Measurements from ENCODE around the gene LAPTM5. TPM values are rescaled to one million over a fixed set of nuclear protein-coding genes. Genes with fewer than 3 reads are reported as not detected.

LAPTM5 gene
- polyA plus RNA-seq, 4 donors: 10.5 to 58.1 (median 46.0) TPM

- H3K27me3 ChIP-seq (ENCODE audit: control insufficient read depth in 3 of 3, insufficient read depth in 3 of 3, low read length in 3 of 3): no peaks in the 10 kb centered on the region
- WGBS, 3 donors: 23 to 34% (median 31%) methylated on average over 20 to 21 of the region's 21 CpGs
- DNase-seq: peak in 1 of 2 donors; percentile 76
- peaks cover 0 to 13% (median 0%) of the 10 kb centered on the region in 3 donors for H3K4me1 ChIP-seq (ENCODE audit: control insufficient read depth in 3 of 3, insufficient read depth in 2 of 3, low read depth in 1 of 3, low read length in 2 of 3)
- peaks cover 0 to 13% of the 10 kb centered on the region in 2 donors for H3K9me3 ChIP-seq (ENCODE audit: control insufficient read depth in 2 of 2, insufficient read depth in 1 of 2, low read depth in 1 of 2, low read length in 1 of 2)
- peak overlapping the region in 1 of 3 donors; percentile 100 for H3K27ac ChIP-seq (ENCODE audit: low read depth in 1 of 3, low read length in 2 of 3)
- peak overlapping the region in 2 of 3 donors; percentile 49 to 56 for H3K4me3 ChIP-seq (ENCODE audit: low read depth in 1 of 3, low read length in 3 of 3)
- peaks cover 0 to 33% (median 0%) of the 10 kb centered on the region in 3 donors for H3K36me3 ChIP-seq (ENCODE audit: control insufficient read depth in 3 of 3, insufficient read depth in 2 of 3, low read depth in 1 of 3, low read length in 3 of 3)
- no peak for FAIRE-seq
Measured at GRCh38 chr1:30719406-30720270, 37.9 kb downstream of the LAPTM5 start.

GRCh38 chr1:30718636-30719405, 38.8 kb downstream of the LAPTM5 start:
- DNase-seq (peak in 1 of 2 donors; percentile 98), FAIRE-seq (no peak)
- Histone ChIP-seq H3K27me3 (ENCODE audit: control insufficient read depth in 3 of 3, insufficient read depth in 3 of 3, low read length in 3 of 3) (no peaks in the 10 kb centered on the region), H3K4me3 (ENCODE audit: low read depth in 1 of 3, low read length in 3 of 3) (peak overlapping the region; percentile 44 to 56 (median 49)), H3K36me3 (ENCODE audit: control insufficient read depth in 3 of 3, insufficient read depth in 2 of 3, low read depth in 1 of 3, low read length in 3 of 3) (peaks cover 0 to 26% (median 0%) of the 10 kb centered on the region in 3 donors), H3K4me1 (ENCODE audit: control insufficient read depth in 3 of 3, insufficient read depth in 2 of 3, low read depth in 1 of 3, low read length in 2 of 3) (peaks cover 0 to 13% (median 0%) of the 10 kb centered on the region in 3 donors), H3K27ac (ENCODE audit: low read depth in 1 of 3, low read length in 2 of 3) (peak overlapping the region; percentile 96 to 100 (median 98)), H3K9me3 (ENCODE audit: control insufficient read depth in 2 of 2, insufficient read depth in 1 of 2, low read depth in 1 of 2, low read length in 1 of 2) (peaks cover 0 to 13% of the 10 kb centered on the region in 2 donors)
- WGBS, 3 donors: 0 to 1% (median 0%) methylated on average over 57 to 66 of the region's 66 CpGs

DNA sequence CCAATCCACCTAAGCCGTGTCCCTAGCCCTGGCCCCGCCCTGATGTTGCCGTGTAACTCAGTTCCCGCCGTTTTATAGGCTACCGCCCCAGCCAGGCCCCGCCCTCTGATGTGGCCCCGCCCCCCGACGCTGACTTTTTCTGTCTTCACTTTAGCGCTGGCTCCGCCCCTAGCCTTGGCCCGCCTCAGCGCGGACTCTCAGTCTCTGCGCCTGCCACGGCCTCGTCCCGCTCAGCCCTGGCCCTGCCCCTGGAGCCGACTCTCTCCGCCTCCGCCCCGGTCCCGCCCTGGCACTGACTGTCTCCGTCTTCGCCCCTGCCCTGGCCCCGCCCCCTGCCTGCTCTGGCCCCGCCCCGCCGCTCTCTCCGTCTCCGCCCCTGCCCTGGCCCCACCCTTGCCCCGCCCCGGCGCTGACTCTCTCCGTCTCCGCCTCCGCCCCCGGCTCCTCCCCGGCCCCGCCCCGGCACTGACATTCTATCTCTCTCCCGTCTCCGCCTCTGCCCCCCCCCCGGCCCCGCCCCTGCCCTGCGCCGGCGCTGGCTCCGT, 39.4 kb downstream of the LAPTM5 start:
- peak; percentile 98 to 99 for DNase-seq
- Histone ChIP-seq H3K27me3 (ENCODE audit: control insufficient read depth in 3 of 3, insufficient read depth in 3 of 3, low read length in 3 of 3) (no peaks in the 10 kb centered on the region), H3K36me3 (ENCODE audit: control insufficient read depth in 3 of 3, insufficient read depth in 2 of 3, low read depth in 1 of 3, low read length in 3 of 3) (peaks cover 0 to 19% (median 0%) of the 10 kb centered on the region in 3 donors), H3K4me1 (ENCODE audit: control insufficient read depth in 3 of 3, insufficient read depth in 2 of 3, low read depth in 1 of 3, low read length in 2 of 3) (peaks cover 0 to 13% (median 0%) of the 10 kb centered on the region in 3 donors), H3K9me3 (ENCODE audit: control insufficient read depth in 2 of 2, insufficient read depth in 1 of 2, low read depth in 1 of 2, low read length in 1 of 2) (peaks cover 0 to 13% of the 10 kb centered on the region in 2 donors), H3K4me3 (ENCODE audit: low read depth in 1 of 3, low read length in 3 of 3) (peak overlapping the region in 1 of 3 donors; percentile 7), H3K27ac (ENCODE audit: low read depth in 1 of 3, low read length in 2 of 3) (peak overlapping the region; percentile 46 to 89 (median 64))
- FAIRE-seq: no peak
- WGBS, 3 donors: 1 to 2% (median 1%) methylated on average over 26 to 50 of the region's 50 CpGs

GRCh38 chr1:30716646-30717045, 40.9 kb downstream of the LAPTM5 start:
- peaks cover 0 to 13% of the 10 kb centered on the region in 2 donors for H3K9me3 ChIP-seq (ENCODE audit: control insufficient read depth in 2 of 2, insufficient read depth in 1 of 2, low read depth in 1 of 2, low read length in 1 of 2)
- 98 to 99% (median 98%) methylated on average over 8 of the region's 8 CpGs for WGBS, 3 donors
- no peak overlapping the region for H3K27ac ChIP-seq (ENCODE audit: low read depth in 1 of 3, low read length in 2 of 3)
- DNase-seq: no peak
- no peak overlapping the region for H3K4me3 ChIP-seq (ENCODE audit: low read depth in 1 of 3, low read length in 3 of 3)
- H3K36me3 ChIP-seq (ENCODE audit: control insufficient read depth in 3 of 3, insufficient read depth in 2 of 3, low read depth in 1 of 3, low read length in 3 of 3): peaks cover 0 to 4% (median 0%) of the 10 kb centered on the region in 3 donors
- H3K27me3 ChIP-seq (ENCODE audit: control insufficient read depth in 3 of 3, insufficient read depth in 3 of 3, low read length in 3 of 3): no peaks in the 10 kb centered on the region
- no peak for FAIRE-seq
- peaks cover 0 to 5% (median 0%) of the 10 kb centered on the region in 3 donors for H3K4me1 ChIP-seq (ENCODE audit: control insufficient read depth in 3 of 3, insufficient read depth in 2 of 3, low read depth in 1 of 3, low read length in 2 of 3)

DNA sequence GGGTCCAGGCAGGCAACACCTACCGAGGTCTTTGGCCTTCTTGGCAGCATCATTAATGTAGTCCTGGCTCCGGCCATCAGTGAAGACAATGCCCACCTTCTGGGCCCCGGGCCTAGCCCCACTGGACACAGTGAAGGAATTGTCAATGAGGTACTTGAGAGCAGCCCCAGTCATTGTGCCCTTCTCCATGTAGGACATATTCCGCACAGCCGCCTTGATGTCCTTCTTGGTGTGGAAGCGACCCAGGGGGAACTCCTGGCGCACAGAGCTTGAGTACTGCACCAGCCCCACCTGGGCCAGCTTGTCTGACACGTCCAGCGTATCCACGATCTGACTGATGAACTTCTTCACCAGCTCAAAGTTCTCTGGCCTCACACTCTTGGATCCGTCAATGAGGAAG, 41.7 kb downstream of the LAPTM5 start:
- H3K4me1 ChIP-seq (ENCODE audit: control insufficient read depth in 3 of 3, insufficient read depth in 2 of 3, low read depth in 1 of 3, low read length in 2 of 3): peaks cover 0 to 5% (median 0%) of the 10 kb centered on the region in 3 donors
- H3K27me3 ChIP-seq (ENCODE audit: control insufficient read depth in 3 of 3, insufficient read depth in 3 of 3, low read length in 3 of 3): no peaks in the 10 kb centered on the region
- no peaks in the 10 kb centered on the region for H3K36me3 ChIP-seq (ENCODE audit: control insufficient read depth in 3 of 3, insufficient read depth in 2 of 3, low read depth in 1 of 3, low read length in 3 of 3)
- H3K9me3 ChIP-seq (ENCODE audit: control insufficient read depth in 2 of 2, insufficient read depth in 1 of 2, low read depth in 1 of 2, low read length in 1 of 2): peaks cover 0 to 13% of the 10 kb centered on the region in 2 donors
- H3K4me3 ChIP-seq (ENCODE audit: low read depth in 1 of 3, low read length in 3 of 3): no peak overlapping the region
- FAIRE-seq (no peak), DNase-seq (no peak)
- H3K27ac ChIP-seq (ENCODE audit: low read depth in 1 of 3, low read length in 2 of 3): no peak overlapping the region
- WGBS, 3 donors: 96 to 97% (median 97%) methylated on average over 11 of the region's 11 CpGs

- H3K27ac ChIP-seq (ENCODE audit: low read depth in 1 of 3, low read length in 2 of 3): no peak overlapping the region
- no peak for DNase-seq
- H3K4me1 ChIP-seq (ENCODE audit: control insufficient read depth in 3 of 3, insufficient read depth in 2 of 3, low read depth in 1 of 3, low read length in 2 of 3): peaks cover 0 to 5% (median 0%) of the 10 kb centered on the region in 3 donors
- WGBS, 3 donors: 86 to 97% (median 89%) methylated on average over 2 of the region's 2 CpGs
- peaks cover 0 to 13% of the 10 kb centered on the region in 2 donors for H3K9me3 ChIP-seq (ENCODE audit: control insufficient read depth in 2 of 2, insufficient read depth in 1 of 2, low read depth in 1 of 2, low read length in 1 of 2)
- H3K27me3 ChIP-seq (ENCODE audit: control insufficient read depth in 3 of 3, insufficient read depth in 3 of 3, low read length in 3 of 3): no peaks in the 10 kb centered on the region
- no peak for FAIRE-seq
- H3K36me3 ChIP-seq (ENCODE audit: control insufficient read depth in 3 of 3, insufficient read depth in 2 of 3, low read depth in 1 of 3, low read length in 3 of 3): no peaks in the 10 kb centered on the region
- no peak overlapping the region for H3K4me3 ChIP-seq (ENCODE audit: low read depth in 1 of 3, low read length in 3 of 3)
Measured at GRCh38 chr1:30715216-30715615, 42.4 kb downstream of the LAPTM5 start.

DNA sequence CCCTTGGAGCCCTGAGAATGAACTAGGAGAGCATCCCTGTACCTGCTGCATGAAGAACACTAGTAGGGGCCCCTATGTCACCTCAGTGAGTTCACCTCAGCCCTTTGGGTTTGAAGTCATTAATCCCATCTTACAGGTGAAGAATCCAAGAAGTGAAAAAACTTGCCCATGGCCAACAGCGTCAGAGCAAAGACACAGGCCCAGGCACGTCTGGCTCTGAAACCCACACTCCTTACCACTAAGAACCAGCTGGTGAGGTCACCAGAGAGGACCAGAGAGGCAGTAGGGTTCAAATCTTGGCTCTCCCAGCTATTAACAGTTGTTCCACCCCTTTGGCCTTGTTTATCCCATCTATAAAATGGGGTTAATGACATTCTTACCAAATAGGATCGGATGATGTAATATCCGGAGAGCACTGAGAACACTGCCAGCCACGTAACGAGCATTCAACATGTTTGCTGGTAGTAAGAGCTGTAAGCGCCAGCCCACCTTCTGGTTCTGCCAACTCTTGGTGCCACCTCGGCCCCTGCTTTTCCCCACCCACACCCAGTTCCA, 43.0 kb downstream of the LAPTM5 start:
- Histone ChIP-seq H3K4me3 (ENCODE audit: low read depth in 1 of 3, low read length in 3 of 3) (no peak overlapping the region), H3K27ac (ENCODE audit: low read depth in 1 of 3, low read length in 2 of 3) (no peak overlapping the region), H3K27me3 (ENCODE audit: control insufficient read depth in 3 of 3, insufficient read depth in 3 of 3, low read length in 3 of 3) (no peaks in the 10 kb centered on the region), H3K4me1 (ENCODE audit: control insufficient read depth in 3 of 3, insufficient read depth in 2 of 3, low read depth in 1 of 3, low read length in 2 of 3) (peaks cover 0 to 3% (median 0%) of the 10 kb centered on the region in 3 donors), H3K9me3 (ENCODE audit: control insufficient read depth in 2 of 2, insufficient read depth in 1 of 2, low read depth in 1 of 2, low read length in 1 of 2) (peaks cover 0 to 13% of the 10 kb centered on the region in 2 donors), H3K36me3 (ENCODE audit: control insufficient read depth in 3 of 3, insufficient read depth in 2 of 3, low read depth in 1 of 3, low read length in 3 of 3) (no peaks in the 10 kb centered on the region)
- 90 to 95% (median 93%) methylated on average over 8 of the region's 8 CpGs for WGBS, 3 donors
- FAIRE-seq (no peak), DNase-seq (no peak)

GRCh38 chr1:30714025-30714424, 43.5 kb downstream of the LAPTM5 start:
- Histone ChIP-seq H3K27me3 (ENCODE audit: control insufficient read depth in 3 of 3, insufficient read depth in 3 of 3, low read length in 3 of 3) (no peaks in the 10 kb centered on the region), H3K4me1 (ENCODE audit: control insufficient read depth in 3 of 3, insufficient read depth in 2 of 3, low read depth in 1 of 3, low read length in 2 of 3) (no peaks in the 10 kb centered on the region), H3K27ac (ENCODE audit: low read depth in 1 of 3, low read length in 2 of 3) (no peak overlapping the region), H3K4me3 (ENCODE audit: low read depth in 1 of 3, low read length in 3 of 3) (no peak overlapping the region), H3K9me3 (ENCODE audit: control insufficient read depth in 2 of 2, insufficient read depth in 1 of 2, low read depth in 1 of 2, low read length in 1 of 2) (peaks cover 0 to 13% of the 10 kb centered on the region in 2 donors), H3K36me3 (ENCODE audit: control insufficient read depth in 3 of 3, insufficient read depth in 2 of 3, low read depth in 1 of 3, low read length in 3 of 3) (no peaks in the 10 kb centered on the region)
- no peak for FAIRE-seq
- WGBS, 3 donors: 58 to 71% (median 63%) methylated on average over 4 of the region's 4 CpGs
- no peak for DNase-seq
